H9 (cell line): ENCODE data around the gene CTAGE1. TPM values are rescaled to one million over a fixed set of nuclear protein-coding genes. Genes with fewer than 3 reads are reported as not detected.

Experiments used
- DNase-seq: peaks from one replicate; pipeline ENCODE4 v3.0.0-alpha.2; 2017
- H2AFZ ChIP-seq: one replicate; pipeline ENCODE4 v1.6.1; 2013; ENCODE audit warnings: mild to moderate bottlenecking, low read length, control low read depth, moderate library complexity
- H2AK5ac ChIP-seq: 2 replicates; pipeline ENCODE4 v1.6.1; 2013; ENCODE audit warnings: low read length, control low read depth, mixed read lengths; ENCODE audit not compliant: insufficient read length
- H2BK120ac ChIP-seq: one replicate; pipeline ENCODE4 v1.6.1; 2013; ENCODE audit warnings: low read depth, mild to moderate bottlenecking, low read length, control low read depth, inconsistent platforms; ENCODE audit not compliant: poor library complexity, severe bottlenecking
- H2BK12ac ChIP-seq: 2 replicates; pipeline ENCODE4 v1.6.1; 2013; ENCODE audit warnings: low read length, control low read depth, mixed read lengths, low read depth; ENCODE audit not compliant: insufficient read length
- H2BK15ac ChIP-seq: 2 replicates; pipeline ENCODE4 v1.6.1; 2013; ENCODE audit warnings: low read depth, low read length, control low read depth
- H2BK20ac ChIP-seq: one replicate; pipeline ENCODE4 v1.6.1; 2013; ENCODE audit warnings: low read depth, mild to moderate bottlenecking, low read length, control low read depth, inconsistent platforms; ENCODE audit not compliant: poor library complexity, severe bottlenecking
- H2BK5ac ChIP-seq: 2 replicates; pipeline ENCODE4 v1.6.1; 2013; ENCODE audit warnings: low read length, control low read depth, mixed read lengths; ENCODE audit not compliant: insufficient read length
- H3K14ac ChIP-seq: 2 replicates; pipeline ENCODE4 v1.6.1; 2013; ENCODE audit warnings: low read length, control low read depth; ENCODE audit not compliant: insufficient read depth
- H3K18ac ChIP-seq: 2 replicates; pipeline ENCODE4 v1.6.1; 2013; ENCODE audit warnings: low read depth, mild to moderate bottlenecking, mixed read lengths, low read length, control low read depth; ENCODE audit not compliant: insufficient read length
- H3K23ac ChIP-seq: 2 replicates; pipeline ENCODE4 v1.6.1; 2013; ENCODE audit warnings: low read length, control low read depth, mixed read lengths, low read depth; ENCODE audit not compliant: insufficient read length
- H3K23me2 ChIP-seq: 2 replicates; pipeline ENCODE4 v1.6.1; 2013; ENCODE audit warnings: low read depth, mild to moderate bottlenecking, mixed read lengths, low read length, control low read depth; ENCODE audit not compliant: insufficient read length, poor library complexity, severe bottlenecking
- H3K27ac ChIP-seq: 2 replicates; pipeline ENCODE4 v1.5.1; 2013; ENCODE audit warnings: low read length, control low read depth, mixed read lengths, low read depth; ENCODE audit not compliant: insufficient read length
- H3K27me3 ChIP-seq: 2 replicates; pipeline ENCODE4 v1.6.1; 2013; ENCODE audit warnings: low read length, control low read depth, inconsistent platforms; ENCODE audit not compliant: insufficient read depth
- H3K4ac ChIP-seq: 2 replicates; pipeline ENCODE4 v1.6.1; 2013; ENCODE audit warnings: low read depth, mild to moderate bottlenecking, control low read depth, inconsistent platforms, low read length, moderate library complexity
- H3K4me1 ChIP-seq: 2 replicates; pipeline ENCODE4 v1.6.1; 2013; ENCODE audit warnings: low read length, control low read depth, inconsistent platforms; ENCODE audit not compliant: insufficient read depth
- H3K4me2 ChIP-seq: 2 replicates; pipeline ENCODE4 v1.6.1; 2013; ENCODE audit warnings: low read length, control low read depth, mixed read lengths; ENCODE audit not compliant: insufficient read length, insufficient read depth
- H3K56ac ChIP-seq: 2 replicates; pipeline ENCODE4 v1.6.1; 2013; ENCODE audit warnings: low read depth, mild to moderate bottlenecking, mixed read lengths, low read length, control low read depth; ENCODE audit not compliant: insufficient read length
- H3K79me1 ChIP-seq: 2 replicates; pipeline ENCODE4 v1.6.1; 2013; ENCODE audit warnings: low read depth, mild to moderate bottlenecking, moderate library complexity, low read length, control low read depth, inconsistent platforms; ENCODE audit not compliant: insufficient read depth, poor library complexity, severe bottlenecking
- H3K79me2 ChIP-seq: 2 replicates; pipeline ENCODE4 v1.6.1; 2013; ENCODE audit warnings: low read length, control low read depth, inconsistent platforms; ENCODE audit not compliant: insufficient read depth
- H3K9ac ChIP-seq: 2 replicates; pipeline ENCODE4 v1.6.1; 2013; ENCODE audit warnings: low read length, control low read depth, mixed read lengths; ENCODE audit not compliant: insufficient read length; ENCODE audit errors: extremely low read depth
- H3K9me3 ChIP-seq: one replicate; pipeline ENCODE4 v1.6.1; 2013; ENCODE audit warnings: low read depth, low read length, inconsistent platforms; ENCODE audit not compliant: control insufficient read depth
- H3T11ph ChIP-seq: one replicate; pipeline ENCODE4 v1.6.1; 2013; ENCODE audit warnings: mild to moderate bottlenecking, low read length, control low read depth, inconsistent platforms
- H4K20me1 ChIP-seq: one replicate; pipeline ENCODE4 v1.6.1; 2013; ENCODE audit not compliant: control insufficient read depth, insufficient read length, insufficient read depth
- H4K5ac ChIP-seq: 2 replicates; pipeline ENCODE4 v1.6.1; 2013; ENCODE audit warnings: low read depth, mild to moderate bottlenecking, mixed read lengths, low read length, control low read depth; ENCODE audit not compliant: insufficient read length
- H4K8ac ChIP-seq: replicated peaks from 2 replicates; pipeline ENCODE4 v1.6.1; 2013; ENCODE audit warnings: low read length, control low read depth, mixed read lengths, low read depth; ENCODE audit not compliant: insufficient read length
- H4K91ac ChIP-seq: 2 replicates; pipeline ENCODE4 v1.6.1; 2013; ENCODE audit warnings: low read depth, mild to moderate bottlenecking, moderate library complexity, mixed read lengths, low read length, control low read depth; ENCODE audit not compliant: insufficient read length
- H3K27ac Mint-ChIP-seq, 3 experiments: 2 replicates in 2 of 3; 3 replicates in 1 of 3; pipeline ENCODE4 v1.8.0; 2020 to 2021; ENCODE audit warnings: mixed read lengths in 3 of 3, mild to moderate bottlenecking in 1 of 3, moderate library complexity in 1 of 3
- H3K27me3 Mint-ChIP-seq: 2 replicates; pipeline ENCODE4 v1.8.0; 2021; ENCODE audit warnings: low read depth, mild to moderate bottlenecking, moderate library complexity, mixed read lengths
- H3K36me3 Mint-ChIP-seq, 3 experiments: 2 replicates in 2 of 3; 3 replicates in 1 of 3; pipeline ENCODE4 v1.8.0; 2020 to 2021; ENCODE audit warnings: low read depth in 3 of 3, mixed read lengths in 3 of 3; ENCODE audit not compliant: insufficient read depth in 1 of 3
- H3K4me1 Mint-ChIP-seq, 2 experiments: 2 replicates each; pipeline ENCODE4 v1.8.0; 2020; ENCODE audit warnings: mixed read lengths in 2 of 2
- H3K4me3 Mint-ChIP-seq, 2 experiments: 2 replicates in 1 of 2; 3 replicates in 1 of 2; pipeline ENCODE4 v1.8.0; 2020 to 2021; ENCODE audit warnings: mild to moderate bottlenecking in 2 of 2, mixed read lengths in 2 of 2, moderate library complexity in 1 of 2
- H3K9me3 Mint-ChIP-seq, 2 experiments: 2 replicates in 1 of 2; 3 replicates in 1 of 2; pipeline ENCODE4 v1.8.0; 2020; ENCODE audit warnings: mild to moderate bottlenecking in 2 of 2, mixed read lengths in 2 of 2, moderate library complexity in 1 of 2
- WGBS: extraction: QIAGEN DNeasy Blood & Tissue Kit; methylation state at CpG from one replicate; pipeline ENCODE4 v1.1.7; 2013; ENCODE audit warnings: missing lambda C conversion rate, low lambda C conversion rate, mixed read lengths; ENCODE audit not compliant: insufficient read length; ENCODE audit errors: extremely low coverage; 5-methylcytosine and 5-hydroxymethylcytosine counted together
- total RNA-seq: library from RNA; stranded (reverse); gene quantifications from 2 replicates; pipeline ENCODE4 v1.2.1, GENCODE V29; 2021
- TF ChIP-seq, protein P1 (sequence below): fragments of 200-600 bp; sonication (generic); conservative IDR thresholded peaks from 3 replicates; pipeline ENCODE4 v1.8.0; 2021; ENCODE audit warnings: antibody characterized with exemption, mild to moderate bottlenecking

CTAGE1 gene
- total RNA-seq, 1 experiment from 2014 or later = not detected

- Mint-ChIP-seq H3K4me1 (peaks cover 0 to 2% of the 10 kb centered on the region in 2 experiments; a peak in 1 of 4 replicates), H3K27me3 (peaks cover 14% of the 10 kb centered on the region), H3K36me3 (peaks cover 0 to 2% (median 0%) of the 10 kb centered on the region in 3 experiments; a peak in 1 of 7 replicates), H3K4me3 (no peak overlapping the region), H3K27ac (no peak overlapping the region), H3K9me3 (peaks cover 7 to 10% of the 10 kb centered on the region in 2 experiments)
- Histone ChIP-seq H4K20me1 (no peaks in the 10 kb centered on the region), H3K14ac (no peak overlapping the region), H4K91ac (no peak overlapping the region), H3K23ac (no peak overlapping the region), H3K4me2 (no peak overlapping the region), H3K4ac (no peak overlapping the region), H3K9ac (no peak overlapping the region), H3K56ac (no peak overlapping the region), H2BK5ac (no peak overlapping the region), H3K4me1 (no peaks in the 10 kb centered on the region), H3K18ac (no peak overlapping the region), H4K5ac (no peak overlapping the region), H3K79me2 (no peaks in the 10 kb centered on the region), H2BK120ac (no peak overlapping the region), H4K8ac (no peak overlapping the region), H3T11ph (no peak overlapping the region), H3K9me3 (no peaks in the 10 kb centered on the region), H2BK12ac (no peak overlapping the region), H2BK20ac (no peak overlapping the region), H2AK5ac (no peak overlapping the region), H2BK15ac (no peak overlapping the region), H3K27ac (no peak overlapping the region), H3K79me1 (no peaks in the 10 kb centered on the region), H3K23me2 (no peaks in the 10 kb centered on the region), H3K27me3 (no peaks in the 10 kb centered on the region), H2AFZ (no peak overlapping the region)
- no peak for DNase-seq
- WGBS = no CpG with 5 or more reads among the region's 3 CpGs
- TF ChIP-seq, protein P1, sequence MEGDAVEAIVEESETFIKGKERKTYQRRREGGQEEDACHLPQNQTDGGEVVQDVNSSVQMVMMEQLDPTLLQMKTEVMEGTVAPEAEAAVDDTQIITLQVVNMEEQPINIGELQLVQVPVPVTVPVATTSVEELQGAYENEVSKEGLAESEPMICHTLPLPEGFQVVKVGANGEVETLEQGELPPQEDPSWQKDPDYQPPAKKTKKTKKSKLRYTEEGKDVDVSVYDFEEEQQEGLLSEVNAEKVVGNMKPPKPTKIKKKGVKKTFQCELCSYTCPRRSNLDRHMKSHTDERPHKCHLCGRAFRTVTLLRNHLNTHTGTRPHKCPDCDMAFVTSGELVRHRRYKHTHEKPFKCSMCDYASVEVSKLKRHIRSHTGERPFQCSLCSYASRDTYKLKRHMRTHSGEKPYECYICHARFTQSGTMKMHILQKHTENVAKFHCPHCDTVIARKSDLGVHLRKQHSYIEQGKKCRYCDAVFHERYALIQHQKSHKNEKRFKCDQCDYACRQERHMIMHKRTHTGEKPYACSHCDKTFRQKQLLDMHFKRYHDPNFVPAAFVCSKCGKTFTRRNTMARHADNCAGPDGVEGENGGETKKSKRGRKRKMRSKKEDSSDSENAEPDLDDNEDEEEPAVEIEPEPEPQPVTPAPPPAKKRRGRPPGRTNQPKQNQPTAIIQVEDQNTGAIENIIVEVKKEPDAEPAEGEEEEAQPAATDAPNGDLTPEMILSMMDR = no peak
Observed at GRCh38 chr18:22410126-22410525, 7.6 kb downstream of the CTAGE1 start.
